ENCODE results near the gene HIBADH. TPM values are rescaled to one million over a fixed set of nuclear protein-coding genes. Genes with fewer than 3 reads are reported as not detected.

The HIBADH gene
- 10 to 100 TPM; 42.2 to 56.4 (median 49.0) TPM for total RNA-seq

DNA sequence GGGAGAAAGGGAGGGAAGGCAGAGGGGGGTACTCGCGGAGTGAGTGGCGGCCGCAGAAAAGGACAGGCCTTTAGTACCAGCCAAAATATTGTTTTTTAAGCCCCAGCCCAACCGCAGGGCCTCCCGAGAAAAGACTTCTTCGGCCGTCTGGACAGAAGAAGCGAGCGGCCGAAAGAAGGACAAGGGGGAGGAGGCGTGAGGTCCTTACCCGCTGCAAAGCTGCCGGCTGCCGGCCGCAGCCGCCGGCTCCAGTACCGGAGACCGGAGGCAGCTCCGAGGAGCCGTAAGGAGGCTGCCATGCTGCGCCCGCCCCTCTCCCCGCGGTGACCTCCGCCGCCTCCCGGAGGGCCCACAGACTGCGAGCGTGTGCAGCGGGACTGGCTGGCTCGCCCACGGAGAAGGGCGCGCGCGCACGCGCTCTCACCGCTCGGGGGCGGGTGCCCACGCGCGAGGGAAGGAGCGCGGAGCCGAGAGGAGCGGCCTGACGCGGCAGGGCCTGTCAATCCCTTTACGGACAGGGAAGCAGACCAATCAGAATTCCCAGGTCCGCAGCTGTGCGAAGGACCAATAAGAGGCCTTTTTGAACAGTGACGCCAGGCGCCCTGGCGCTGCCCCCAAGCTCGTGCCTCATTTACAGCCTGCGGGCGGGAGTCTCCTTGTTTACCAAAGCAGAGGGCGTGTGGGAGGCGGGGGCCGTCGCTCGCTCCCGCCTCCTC is at the start of gene HIBADH:
Gene HIBADH, minus strand, starts transcription at position 394 of the 716 bp plus-strand sequence. Its CDS starts 95 bp downstream, at position 299.
- H3K27me3 ChIP-seq, result no peaks in the 10 kb centered on the region
- DNase-seq (peak; percentile 99 to 100), ATAC-seq (peak; percentile 96 to 98)
- H3K27ac ChIP-seq, result peak within 1 kb of the TSS; percentile 95 to 100 (median 97)
- intact Hi-C loops (cut with DNase I; ENCODE audit: low total_unique reads) (loop anchor here (1.0 to 10.0 kb wide), 7 partner anchors 78 to 1460 kb away; partner anchors contain the start of genes CBX3, CREB5, HNRNPA2B1 and HOXA13), in situ Hi-C loops (cut with MboI; ENCODE audit: low sequenced_read_pairs in 4 of 4) (loop anchor here in 2 of 4 donors (10.0 kb wide), 2 partner anchors 72 to 468 kb away; no protein-coding TSS in a partner anchor)
- H3K4me3 ChIP-seq, result peak within 1 kb of the TSS; percentile 73 to 99 (median 92)
- no peaks in the 10 kb centered on the region for H3K9me3 ChIP-seq
- H3K36me3 ChIP-seq, result no peaks in the 10 kb centered on the region
- peak; percentile 96 to 99 for TF ChIP-seq POLR2A (IDR thresholded peaks at IDR 0.05)
- TF ChIP-seq, protein P1, sequence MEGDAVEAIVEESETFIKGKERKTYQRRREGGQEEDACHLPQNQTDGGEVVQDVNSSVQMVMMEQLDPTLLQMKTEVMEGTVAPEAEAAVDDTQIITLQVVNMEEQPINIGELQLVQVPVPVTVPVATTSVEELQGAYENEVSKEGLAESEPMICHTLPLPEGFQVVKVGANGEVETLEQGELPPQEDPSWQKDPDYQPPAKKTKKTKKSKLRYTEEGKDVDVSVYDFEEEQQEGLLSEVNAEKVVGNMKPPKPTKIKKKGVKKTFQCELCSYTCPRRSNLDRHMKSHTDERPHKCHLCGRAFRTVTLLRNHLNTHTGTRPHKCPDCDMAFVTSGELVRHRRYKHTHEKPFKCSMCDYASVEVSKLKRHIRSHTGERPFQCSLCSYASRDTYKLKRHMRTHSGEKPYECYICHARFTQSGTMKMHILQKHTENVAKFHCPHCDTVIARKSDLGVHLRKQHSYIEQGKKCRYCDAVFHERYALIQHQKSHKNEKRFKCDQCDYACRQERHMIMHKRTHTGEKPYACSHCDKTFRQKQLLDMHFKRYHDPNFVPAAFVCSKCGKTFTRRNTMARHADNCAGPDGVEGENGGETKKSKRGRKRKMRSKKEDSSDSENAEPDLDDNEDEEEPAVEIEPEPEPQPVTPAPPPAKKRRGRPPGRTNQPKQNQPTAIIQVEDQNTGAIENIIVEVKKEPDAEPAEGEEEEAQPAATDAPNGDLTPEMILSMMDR (IDR thresholded peaks at IDR 0.05 in 4 of 5, conservative IDR thresholded peaks at IDR 0.05 in 1 of 5), result peak; percentile 12 to 46 (median 29)
- peaks cover 10 to 14% of the 10 kb centered on the region in 2 donors for H3K4me1 ChIP-seq

DNA sequence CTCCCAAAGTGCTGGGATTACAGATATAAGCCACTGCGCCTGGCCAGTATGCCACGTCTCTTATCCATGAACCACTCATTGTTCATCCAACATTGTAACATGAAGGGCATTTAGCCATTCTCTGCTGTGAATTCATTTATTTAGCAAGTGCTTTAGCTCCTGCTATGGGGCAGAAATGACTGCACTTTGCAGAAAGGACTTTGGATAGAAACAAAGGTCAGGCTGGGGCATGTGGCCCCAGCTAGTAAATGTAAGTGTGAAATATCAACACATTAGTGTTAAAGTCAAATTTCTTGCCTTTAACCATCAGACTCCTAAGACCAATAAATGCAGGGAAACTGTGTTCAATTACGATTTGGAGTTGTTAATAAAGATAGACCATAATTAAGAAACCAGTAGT is 49.5 kb upstream of the HIBADH start:
- no peak for DNase-seq
- no peaks in the 10 kb centered on the region for H3K27me3 ChIP-seq
- no peak for TF ChIP-seq POLR2A (IDR thresholded peaks at IDR 0.05)
- TF ChIP-seq, protein P1 (IDR thresholded peaks at IDR 0.05 in 4 of 5, conservative IDR thresholded peaks at IDR 0.05 in 1 of 5), result no peak
- ATAC-seq, result no peak
- no peaks in the 10 kb centered on the region for H3K36me3 ChIP-seq
- H3K9me3 ChIP-seq, result no peaks in the 10 kb centered on the region
- in situ Hi-C loops (cut with MboI; ENCODE audit: low sequenced_read_pairs in 4 of 4) (no loop called here), intact Hi-C loops (cut with DNase I; ENCODE audit: low total_unique reads) (no loop called here)
- H3K27ac ChIP-seq, result no peak overlapping the region
- H3K4me1 ChIP-seq, result no peaks in the 10 kb centered on the region
- no peak overlapping the region for H3K4me3 ChIP-seq

DNA sequence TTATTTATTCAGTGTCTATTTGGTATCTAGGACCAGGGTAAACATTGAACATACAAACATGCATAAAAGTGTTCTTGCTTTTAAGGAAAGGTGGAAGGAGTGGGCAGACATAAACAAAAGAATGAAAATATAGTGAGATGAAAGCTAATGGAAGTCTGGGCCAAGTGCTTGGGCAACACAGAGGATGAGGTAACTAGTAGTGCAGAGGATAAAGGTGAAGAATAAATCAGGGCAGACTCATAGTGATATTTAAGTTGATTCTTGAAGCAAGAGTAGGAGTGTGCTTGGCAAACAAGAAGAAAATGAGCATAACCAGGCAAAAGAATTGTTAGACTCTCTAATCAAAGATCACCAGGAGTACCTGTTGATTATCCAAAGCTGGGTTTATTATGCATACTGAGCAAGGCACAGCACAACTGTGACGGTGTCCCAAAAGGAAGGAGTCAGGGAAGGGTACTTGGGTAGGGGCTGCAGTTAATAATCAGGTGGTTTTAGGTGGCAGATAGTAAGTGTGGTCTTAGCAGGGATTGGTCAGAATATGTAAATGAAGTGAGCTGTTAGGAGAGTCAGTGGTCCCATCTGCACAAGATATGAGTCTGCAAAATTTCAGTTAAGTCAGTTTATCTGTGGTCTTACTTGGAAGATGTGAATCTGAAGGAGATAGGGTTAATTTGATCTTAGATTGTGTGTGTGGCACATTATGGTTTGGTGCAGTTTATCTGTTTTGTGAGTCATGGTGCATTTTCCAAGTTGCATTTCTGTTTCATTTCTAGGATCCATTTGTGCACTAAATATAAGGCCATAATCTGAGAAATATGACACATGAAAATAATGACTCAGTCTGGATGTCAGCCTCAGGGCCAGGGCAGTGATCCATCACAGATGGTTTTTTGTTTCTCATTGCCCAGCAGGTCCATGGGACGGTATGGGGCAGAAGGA is 46.7 kb upstream of the HIBADH start:
- intact Hi-C loops (cut with DNase I; ENCODE audit: low total_unique reads), result no loop called here
- Histone ChIP-seq H3K9me3 (no peaks in the 10 kb centered on the region), H3K27ac (no peak overlapping the region), H3K36me3 (no peaks in the 10 kb centered on the region), H3K4me1 (no peaks in the 10 kb centered on the region), H3K4me3 (no peak overlapping the region), H3K27me3 (no peaks in the 10 kb centered on the region)
- no peak for DNase-seq
- in situ Hi-C loops (cut with MboI; ENCODE audit: low sequenced_read_pairs in 4 of 4), result no loop called here
- no peak for ATAC-seq
- TF ChIP-seq, protein P1 (IDR thresholded peaks at IDR 0.05 in 4 of 5, conservative IDR thresholded peaks at IDR 0.05 in 1 of 5), result no peak
- no peak for TF ChIP-seq POLR2A (IDR thresholded peaks at IDR 0.05)

DNA sequence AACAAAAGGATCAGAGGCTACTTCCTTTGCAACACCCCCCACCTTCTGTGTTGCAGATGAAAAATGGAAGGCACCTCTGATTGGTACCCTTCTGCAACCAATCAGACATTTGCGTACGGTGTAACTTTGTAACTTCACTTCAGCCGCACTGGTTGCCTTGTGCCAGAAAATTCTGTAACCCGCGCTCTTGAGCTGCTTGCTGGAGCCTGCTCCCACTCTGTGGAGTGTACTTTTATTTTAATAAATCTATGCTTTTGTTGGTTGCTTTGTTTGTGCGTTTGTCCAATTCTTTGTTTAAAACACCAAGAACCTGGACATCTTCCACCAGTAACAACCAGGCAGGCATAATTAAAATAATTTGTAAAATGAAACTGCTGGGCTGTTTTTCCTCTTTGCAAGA is 45.8 kb upstream of the HIBADH start:
- Histone ChIP-seq H3K36me3 (no peaks in the 10 kb centered on the region), H3K4me3 (no peak overlapping the region), H3K4me1 (no peaks in the 10 kb centered on the region), H3K27ac (no peak overlapping the region), H3K27me3 (no peaks in the 10 kb centered on the region), H3K9me3 (no peaks in the 10 kb centered on the region)
- in situ Hi-C loops (cut with MboI; ENCODE audit: low sequenced_read_pairs in 4 of 4) (no loop called here), intact Hi-C loops (cut with DNase I; ENCODE audit: low total_unique reads) (no loop called here)
- ATAC-seq (no peak), DNase-seq (no peak)
- no peak for TF ChIP-seq POLR2A (IDR thresholded peaks at IDR 0.05)
- TF ChIP-seq, protein P1 (IDR thresholded peaks at IDR 0.05 in 4 of 5, conservative IDR thresholded peaks at IDR 0.05 in 1 of 5), result no peak

Measured in gastrocnemius medialis (tissue), 4 donors.